WTC11 (cell line): Measurements from ENCODE around the gene DOK3. TPM values are rescaled to one million over a fixed set of nuclear protein-coding genes. Genes with fewer than 3 reads are reported as not detected.
A peak's percentile ranks its signal among the peaks of the same experiment; 100 is the strongest.

Experiments
- CREM ChIP-seq: sonication (generic); formaldehyde crosslinking; IDR thresholded peaks from 2 replicates; pipeline ENCODE4 v1.8.1; 2022; ENCODE audit warnings: mild to moderate bottlenecking, missing genetic modification reagents, moderate library complexity
- CTCF ChIP-seq: fragments of 200-600 bp; IDR thresholded peaks from 2 replicates; pipeline ENCODE4 v1.8.0; 2022; ENCODE audit warnings: antibody characterized with exemption
- ELF4 ChIP-seq: sonication (generic); formaldehyde crosslinking; IDR thresholded peaks from 2 replicates; pipeline ENCODE4 v1.8.1; 2022; ENCODE audit warnings: low read depth, mild to moderate bottlenecking, moderate library complexity, missing genetic modification reagents
- ETV6 ChIP-seq: sonication (generic); formaldehyde crosslinking; IDR thresholded peaks from 2 replicates; pipeline ENCODE4 v1.8.1; 2022; ENCODE audit warnings: mild to moderate bottlenecking, missing genetic modification reagents
- FOXK1 ChIP-seq: sonication (generic); formaldehyde crosslinking; IDR thresholded peaks from 2 replicates; pipeline ENCODE4 v1.8.0; 2022; ENCODE audit warnings: mild to moderate bottlenecking, moderate library complexity, missing genetic modification reagents
- FOXP1 ChIP-seq: sonication (generic); formaldehyde crosslinking; IDR thresholded peaks from 2 replicates; pipeline ENCODE4 v1.8.0; 2022; ENCODE audit warnings: missing genetic modification reagents, mild to moderate bottlenecking, moderate library complexity, borderline replicate concordance
- GABPB1 ChIP-seq: sonication (generic); formaldehyde crosslinking; IDR thresholded peaks from 2 replicates; pipeline ENCODE4 v1.8.1; 2023; ENCODE audit warnings: mild to moderate bottlenecking, missing genetic modification reagents
- HMGA2 ChIP-seq: fragments of 250-450 bp; sonication (Bioruptor Pico); IDR thresholded peaks from 2 replicates; pipeline ENCODE4 v1.4.0; 2021; ENCODE audit warnings: mild to moderate bottlenecking, moderate library complexity
- MAX ChIP-seq: sonication (generic); formaldehyde crosslinking; IDR thresholded peaks from 2 replicates; pipeline ENCODE4 v1.8.0; 2022; ENCODE audit warnings: mild to moderate bottlenecking, missing genetic modification reagents
- MLX ChIP-seq: sonication (generic); formaldehyde crosslinking; IDR thresholded peaks from 2 replicates; pipeline ENCODE4 v1.8.1; 2023; ENCODE audit warnings: mild to moderate bottlenecking, missing genetic modification reagents, moderate library complexity
- NR2C2 ChIP-seq: sonication (generic); formaldehyde crosslinking; IDR thresholded peaks from 2 replicates; pipeline ENCODE4 v1.8.0; 2022; ENCODE audit warnings: mild to moderate bottlenecking, missing genetic modification reagents
- SMAD3 ChIP-seq: sonication (generic); formaldehyde crosslinking; IDR thresholded peaks from 2 replicates; pipeline ENCODE4 v1.8.0; 2022; ENCODE audit warnings: missing genetic modification reagents, mild to moderate bottlenecking, borderline replicate concordance
- SP1 ChIP-seq: sonication (generic); formaldehyde crosslinking; conservative IDR thresholded peaks from 2 replicates; pipeline ENCODE4 v1.8.1; 2022; ENCODE audit warnings: missing genetic modification reagents
- USF1 ChIP-seq: sonication (generic); formaldehyde crosslinking; IDR thresholded peaks from 2 replicates; pipeline ENCODE4 v1.8.0; 2022; ENCODE audit warnings: mild to moderate bottlenecking, missing genetic modification reagents
- ZBTB21 ChIP-seq: sonication (generic); formaldehyde crosslinking; IDR thresholded peaks from 2 replicates; pipeline ENCODE4 v1.8.1; 2023; ENCODE audit warnings: mild to moderate bottlenecking, missing genetic modification reagents, borderline replicate concordance
- ZBTB43 ChIP-seq: sonication (generic); formaldehyde crosslinking; IDR thresholded peaks from 2 replicates; pipeline ENCODE4 v1.8.1; 2023; ENCODE audit warnings: mild to moderate bottlenecking, missing genetic modification reagents
- ZMAT4 ChIP-seq: fragments of 250-450 bp; sonication (Bioruptor Pico); IDR thresholded peaks from 2 replicates; pipeline ENCODE4 v1.9.0; 2021; ENCODE audit warnings: mild to moderate bottlenecking
- ZNF416 ChIP-seq: fragments of 250-450 bp; sonication (Bioruptor Pico); IDR thresholded peaks from 2 replicates; pipeline ENCODE4 v1.9.0; 2021; ENCODE audit warnings: mild to moderate bottlenecking, inconsistent platforms
- ZNF423 ChIP-seq: fragments of 250-450 bp; sonication (Bioruptor Pico); IDR thresholded peaks from 2 replicates; pipeline ENCODE4 v2.1.2; 2022; ENCODE audit warnings: mild to moderate bottlenecking, moderate library complexity
- ZNF425 ChIP-seq: fragments of 250-450 bp; sonication (Bioruptor Pico); conservative IDR thresholded peaks from 2 replicates; pipeline ENCODE4 v1.9.0; 2021; ENCODE audit warnings: mild to moderate bottlenecking
- total RNA-seq: library from RNA; stranded (reverse); gene quantifications from 3 replicates; pipeline ENCODE4 v1.2.3, GENCODE V29; 2021

DOK3 gene
- total RNA-seq, 1 experiment from 2014 or later = 9.9 TPM

- TF ChIP-seq MLX (no peak), ZBTB21 (CRISPR knock-in tag) (peak; percentile 97), ZNF425 (CRISPR knock-in tag) (no peak), FOXP1 (CRISPR knock-in tag) (no peak), ETV6 (CRISPR knock-in tag) (no peak), ZMAT4 (CRISPR knock-in tag) (no peak), CREM (CRISPR knock-in tag) (peak; percentile 92; the same call in 1 of the 2 replicates), FOXK1 (CRISPR knock-in tag) (no peak), MAX (CRISPR knock-in tag) (peak; percentile 51), GABPB1 (CRISPR knock-in tag) (no peak), ZNF423 (CRISPR knock-in tag) (peak; percentile 30; the same call in 1 of the 2 replicates), ZNF416 (CRISPR knock-in tag) (no peak), CTCF (peak; percentile 78), USF1 (CRISPR knock-in tag) (no peak), SMAD3 (CRISPR knock-in tag) (no peak), ELF4 (CRISPR knock-in tag) (no peak), SP1 (peak; percentile 45; the same call in 1 of the 2 replicates), NR2C2 (CRISPR knock-in tag) (0 out of 2 replicates have a peak, but pooled peaks have one; percentile 6), HMGA2 (CRISPR knock-in tag) (no peak), ZBTB43 (CRISPR knock-in tag) (no peak)
Measured at GRCh38 chr5:177454397-177455035, 55.1 kb downstream of the DOK3 start (continued).
